Breast epithelium (tissue), 3 donors: ENCODE data around the gene ST7.

Experiments
- POLR2AphosphoS5 ChIP-seq, 3 donors: sonication (generic); formaldehyde crosslinking; IDR thresholded peaks; one replicate each; pipeline ENCODE4 v1.6.1; 2017; ENCODE audit warnings: antibody characterized with exemption in 3 of 3
- TF ChIP-seq, protein P1 (sequence below), 3 donors: fragments of 450-650 bp; IDR thresholded peaks; one replicate each; pipeline ENCODE4 v1.5.1; 2016 to 2017; ENCODE audit warnings: antibody characterized with exemption in 3 of 3, mild to moderate bottlenecking in 3 of 3, moderate library complexity in 3 of 3

GRCh38 chr7:117048114-117048866 is 95.0 kb downstream of the ST7 start:
- TF ChIP-seq, protein P1, sequence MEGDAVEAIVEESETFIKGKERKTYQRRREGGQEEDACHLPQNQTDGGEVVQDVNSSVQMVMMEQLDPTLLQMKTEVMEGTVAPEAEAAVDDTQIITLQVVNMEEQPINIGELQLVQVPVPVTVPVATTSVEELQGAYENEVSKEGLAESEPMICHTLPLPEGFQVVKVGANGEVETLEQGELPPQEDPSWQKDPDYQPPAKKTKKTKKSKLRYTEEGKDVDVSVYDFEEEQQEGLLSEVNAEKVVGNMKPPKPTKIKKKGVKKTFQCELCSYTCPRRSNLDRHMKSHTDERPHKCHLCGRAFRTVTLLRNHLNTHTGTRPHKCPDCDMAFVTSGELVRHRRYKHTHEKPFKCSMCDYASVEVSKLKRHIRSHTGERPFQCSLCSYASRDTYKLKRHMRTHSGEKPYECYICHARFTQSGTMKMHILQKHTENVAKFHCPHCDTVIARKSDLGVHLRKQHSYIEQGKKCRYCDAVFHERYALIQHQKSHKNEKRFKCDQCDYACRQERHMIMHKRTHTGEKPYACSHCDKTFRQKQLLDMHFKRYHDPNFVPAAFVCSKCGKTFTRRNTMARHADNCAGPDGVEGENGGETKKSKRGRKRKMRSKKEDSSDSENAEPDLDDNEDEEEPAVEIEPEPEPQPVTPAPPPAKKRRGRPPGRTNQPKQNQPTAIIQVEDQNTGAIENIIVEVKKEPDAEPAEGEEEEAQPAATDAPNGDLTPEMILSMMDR (IDR thresholded peaks at IDR 0.05), result no peak
- TF ChIP-seq POLR2AphosphoS5 (IDR thresholded peaks at IDR 0.05), result no peak
